GM21390 (cell line): Measurements from ENCODE around the gene TAX1BP3.
"Not testable (repeated sequence)": the region's sequence is repeated elsewhere in the genome, so short reads cannot be mapped to it uniquely, and the experiment has no call there.

Experiments
- ATAC-seq: cut with Tn5 transposase; IDR thresholded peaks from one replicate; pipeline ENCODE4 v1.9.1; 2021; ENCODE audit not compliant: unreplicated experiment

TAX1BP3 gene

GRCh38 chr17:3668279-3669084, at the start of gene TAX1BP3, which contains the start of gene EMC6:
Gene TAX1BP3 (minus strand): TSS chr17:3668578. CDS start chr17:3668526, 52 bp downstream.
Gene EMC6 (plus strand): TSS chr17:3668812. CDS start chr17:3669147, 335 bp downstream.
- ATAC-seq, result peak; percentile 84

- no peak for ATAC-seq
Measured at GRCh38 chr17:3715296-3715695, 46.9 kb upstream of the TAX1BP3 start.

- no peak for ATAC-seq
Measured at GRCh38 chr17:3712811-3713463, 44.6 kb upstream of the TAX1BP3 start.

- ATAC-seq, result peak; percentile 95
Measured at GRCh38 chr17:3710951-3711383, 42.6 kb upstream of the TAX1BP3 start.

GRCh38 chr17:3708366-3708765, 40.0 kb upstream of the TAX1BP3 start:
- no peak for ATAC-seq

- ATAC-seq, result not testable (repeated sequence)
Measured at GRCh38 chr17:3705718-3705984, 37.3 kb upstream of the TAX1BP3 start.

- ATAC-seq, result no peak
Measured at GRCh38 chr17:3704931-3705717, 36.7 kb upstream of the TAX1BP3 start.

GRCh38 chr17:3702041-3702539, 33.7 kb upstream of the TAX1BP3 start:
- not testable (repeated sequence) for ATAC-seq

- no peak for ATAC-seq
Measured at GRCh38 chr17:3699951-3700350, 31.6 kb upstream of the TAX1BP3 start.

- no peak for ATAC-seq
Measured at GRCh38 chr17:3698139-3698538, 29.8 kb upstream of the TAX1BP3 start.

GRCh38 chr17:3697103-3697476, 28.7 kb upstream of the TAX1BP3 start:
- ATAC-seq, result no peak

- no peak for ATAC-seq
Measured at GRCh38 chr17:3695723-3696411, 27.5 kb upstream of the TAX1BP3 start, which contains the start of gene P2RX5. Gene P2RX5 (minus strand): TSS chr17:3696155. CDS start chr17:3696005, 150 bp downstream.

GRCh38 chr17:3695129-3695722, 26.8 kb upstream of the TAX1BP3 start:
- no peak for ATAC-seq

GRCh38 chr17:3693829-3694231, 25.5 kb upstream of the TAX1BP3 start:
- peak; percentile 44 for ATAC-seq

GRCh38 chr17:3693141-3693540, 24.8 kb upstream of the TAX1BP3 start:
- no peak for ATAC-seq

GRCh38 chr17:3692346-3692745, 24.0 kb upstream of the TAX1BP3 start:
- ATAC-seq, result no peak

- ATAC-seq, result no peak
Measured at GRCh38 chr17:3691617-3692067, 23.3 kb upstream of the TAX1BP3 start.

GRCh38 chr17:3690094-3690715, 21.8 kb upstream of the TAX1BP3 start:
- no peak for ATAC-seq

GRCh38 chr17:3689262-3690093, 21.1 kb upstream of the TAX1BP3 start:
- ATAC-seq, result no peak
